ENCODE measurements around the gene GPR84.

The GPR84 gene

GRCh38 chr12:54364413-54364812 is at the start of gene GPR84:
Gene GPR84 (minus strand): TSS chr12:54364486. CDS start chr12:54363851, 635 bp downstream.
- no peak for DNase-seq

GRCh38 chr12:54413284-54414190 is 49.3 kb upstream of the GPR84 start:
- peak; percentile 48 for DNase-seq

GRCh38 chr12:54412786-54413185 is 48.5 kb upstream of the GPR84 start:
- peak; percentile 40 for DNase-seq

DNA sequence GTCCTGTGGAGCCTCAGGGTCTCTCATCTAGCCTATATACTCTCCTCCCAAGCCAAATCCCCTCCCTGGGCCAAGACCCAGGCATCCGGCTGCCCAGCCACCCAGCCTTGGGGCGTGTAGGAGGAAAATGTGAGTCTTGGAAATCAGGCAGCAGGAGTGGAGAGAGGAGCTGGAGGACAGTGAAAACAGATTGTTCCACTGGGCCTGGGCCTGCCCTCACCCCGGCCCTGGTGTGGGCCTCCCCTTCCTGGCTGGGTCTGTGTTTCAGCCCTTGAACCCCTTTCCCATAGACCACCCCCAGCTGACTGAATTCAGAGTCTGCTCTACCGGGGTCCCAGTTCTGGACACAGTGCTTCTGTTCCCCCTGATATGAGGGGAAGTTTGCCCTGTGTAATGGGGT is 48.1 kb upstream of the GPR84 start:
- peak; percentile 45 for DNase-seq

- peak; percentile 90 for DNase-seq
Observed at GRCh38 chr12:54411391-54412241, 47.3 kb upstream of the GPR84 start.

DNA sequence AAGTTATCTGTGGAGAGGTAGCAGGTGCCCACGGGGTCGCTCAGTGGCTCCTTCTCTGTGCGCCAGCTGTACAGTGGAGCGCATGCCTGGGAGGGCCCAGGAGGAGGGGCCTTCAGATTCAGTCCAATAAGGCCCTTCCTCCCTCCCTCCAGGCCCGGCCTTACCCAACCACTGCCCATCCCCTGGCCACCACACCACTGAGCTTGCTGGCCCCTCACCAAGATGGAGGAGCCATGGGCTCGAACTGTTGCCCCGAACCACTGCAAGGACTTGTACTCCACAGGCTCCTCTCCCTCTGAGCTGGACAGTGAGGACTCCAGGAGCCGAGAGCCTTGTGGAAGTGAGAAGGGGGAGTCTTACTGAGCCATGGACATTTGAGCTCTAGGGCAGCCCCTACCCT is 45.0 kb upstream of the GPR84 start:
- DNase-seq, result peak; percentile 51

DNA sequence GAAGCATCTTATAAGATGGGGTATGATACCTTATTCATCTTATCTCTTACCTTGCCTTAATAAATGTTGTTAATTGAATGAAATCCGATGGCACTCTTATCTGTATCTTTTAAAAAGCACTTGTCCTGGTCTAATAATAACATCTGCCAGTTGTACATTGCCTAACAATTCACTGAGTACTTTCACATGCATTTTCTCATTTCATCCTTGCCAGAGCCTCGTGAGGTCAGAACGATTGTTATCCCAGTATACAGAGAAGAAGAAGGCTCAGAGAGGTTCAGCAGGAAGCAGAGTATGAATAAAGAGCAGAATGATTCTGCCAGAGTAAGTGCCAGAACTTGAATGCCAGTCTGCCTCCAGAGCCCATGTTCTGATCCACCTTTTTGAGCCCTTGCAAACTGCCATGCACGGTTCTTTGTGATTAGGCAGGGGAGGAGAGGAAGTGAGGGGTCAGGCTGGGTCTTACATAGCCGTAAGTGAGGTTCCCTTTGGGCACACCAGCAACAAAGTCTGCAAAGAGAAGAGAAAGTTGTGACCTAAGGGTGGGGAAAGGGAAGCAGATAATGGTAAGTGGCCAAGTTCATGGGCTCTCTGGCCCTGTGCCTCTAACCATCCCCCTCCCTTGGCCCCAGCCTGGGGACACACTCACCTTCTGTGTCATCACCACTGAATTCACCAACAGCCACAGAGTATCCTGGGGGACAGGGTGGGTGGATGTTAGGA is 43.1 kb upstream of the GPR84 start:
- DNase-seq, result no peak

- no peak for DNase-seq
Observed at GRCh38 chr12:54405573-54405972, 41.3 kb upstream of the GPR84 start.

- no peak for DNase-seq
Observed at GRCh38 chr12:54405106-54405505, 40.8 kb upstream of the GPR84 start.

DNA sequence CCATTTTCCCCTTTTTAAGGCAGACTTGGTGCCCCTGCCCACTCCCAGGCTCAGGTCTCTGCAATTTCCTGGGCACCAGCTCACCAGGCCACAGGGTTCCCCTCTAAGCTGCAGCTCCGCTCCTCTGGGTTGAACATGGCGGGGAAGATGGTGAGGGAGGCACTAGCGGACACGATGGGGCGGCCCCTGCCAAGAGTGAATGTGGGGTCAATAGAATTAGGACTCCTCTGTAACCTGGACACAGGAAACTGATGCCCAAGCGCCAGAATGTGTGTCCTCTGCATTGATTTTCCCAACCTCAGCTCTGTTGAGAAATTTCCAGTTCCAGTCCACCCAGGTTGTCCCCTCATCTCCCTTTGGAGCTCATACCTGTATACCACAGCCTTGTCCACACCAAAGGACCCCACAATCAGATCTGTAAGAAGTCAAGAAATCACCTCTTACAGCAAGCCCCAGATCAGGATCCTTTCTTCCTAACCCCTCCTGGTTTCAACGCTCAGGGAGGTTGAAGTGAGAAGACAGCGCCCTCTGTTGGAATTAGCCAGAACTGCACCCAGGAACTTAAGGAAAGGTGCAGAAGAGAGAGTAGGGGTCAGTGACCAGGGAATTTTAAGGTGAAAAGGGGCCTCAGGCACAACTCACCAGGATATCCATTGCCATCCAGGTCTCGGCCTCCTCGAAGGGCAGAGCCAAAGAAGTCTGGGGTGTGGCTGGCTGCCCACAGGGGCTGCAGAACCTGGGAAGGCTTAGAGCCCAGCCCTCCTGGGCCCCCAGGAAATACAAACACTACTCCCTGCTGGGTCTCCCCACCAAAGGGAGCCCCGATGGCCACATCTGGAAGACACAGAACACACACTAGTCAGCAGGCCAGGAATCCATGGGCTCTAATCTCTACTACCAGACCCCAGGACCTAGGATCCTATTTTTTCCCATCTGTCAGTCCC is 40.0 kb upstream of the GPR84 start:
- DNase-seq, result peak; percentile 90

DNA sequence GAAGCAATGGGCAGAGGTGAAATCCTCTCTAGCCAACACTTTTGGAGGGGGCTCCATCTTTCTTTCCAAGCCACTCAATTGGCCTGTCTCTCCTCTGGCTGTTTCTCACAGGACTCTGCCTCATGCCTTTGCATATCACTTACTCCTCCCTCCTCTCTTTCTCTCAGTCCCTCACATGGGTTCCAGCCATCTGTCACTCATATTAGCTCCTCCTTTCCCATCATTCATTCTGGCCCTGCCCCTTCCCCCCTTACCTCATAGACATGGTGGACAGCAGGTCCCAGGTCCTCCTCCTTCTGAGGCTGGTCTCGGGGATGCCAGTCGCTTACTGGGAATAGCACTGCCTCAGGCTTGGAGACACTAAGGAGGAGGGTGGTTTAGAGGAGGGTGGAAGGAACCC is 36.8 kb upstream of the GPR84 start:
- no peak for DNase-seq

- DNase-seq, result peak; percentile 97
Observed at GRCh38 chr12:54398995-54399793, 34.9 kb upstream of the GPR84 start.

DNA sequence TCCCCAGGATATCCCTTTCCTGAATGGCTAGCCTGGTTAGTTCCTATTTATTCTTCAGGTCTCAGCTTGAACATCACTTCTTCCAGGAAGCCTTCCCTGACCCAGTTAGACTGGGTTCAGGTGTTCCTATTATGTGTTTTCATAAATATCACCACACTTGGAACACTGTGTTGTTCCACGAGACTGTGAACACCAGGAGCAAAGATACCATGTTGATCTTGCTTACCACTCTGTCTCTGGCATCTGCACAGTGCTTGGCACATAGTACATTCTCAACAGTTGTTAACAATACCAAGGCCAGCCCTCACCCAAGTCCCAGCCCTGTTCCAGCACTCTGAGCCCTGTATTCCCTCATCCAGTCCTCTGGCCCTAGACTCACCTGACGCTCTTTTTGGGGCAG is 33.9 kb upstream of the GPR84 start:
- no peak for DNase-seq

GRCh38 chr12:54397157-54397556 is 32.9 kb upstream of the GPR84 start:
- DNase-seq, result no peak

DNA sequence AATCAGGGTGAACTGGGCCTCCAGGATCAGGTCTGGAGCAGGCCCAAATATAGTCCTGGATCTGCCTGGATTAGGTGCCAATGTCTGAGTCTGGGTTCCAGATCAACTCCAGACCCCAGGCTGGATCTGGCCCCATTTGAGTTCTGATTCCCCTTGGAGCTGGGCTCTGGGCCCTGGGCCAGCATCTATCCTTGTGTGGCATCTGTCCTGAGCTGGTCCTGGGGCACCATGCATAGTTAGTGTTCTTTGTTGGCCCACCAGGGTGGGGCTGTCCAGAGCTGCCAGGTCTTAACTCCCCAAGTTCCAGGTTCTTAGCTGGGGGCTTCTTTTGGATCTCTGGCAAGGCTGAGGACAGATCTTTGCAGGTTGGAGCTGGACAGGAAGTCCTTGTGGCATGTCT is 31.3 kb upstream of the GPR84 start:
- no peak for DNase-seq

DNA sequence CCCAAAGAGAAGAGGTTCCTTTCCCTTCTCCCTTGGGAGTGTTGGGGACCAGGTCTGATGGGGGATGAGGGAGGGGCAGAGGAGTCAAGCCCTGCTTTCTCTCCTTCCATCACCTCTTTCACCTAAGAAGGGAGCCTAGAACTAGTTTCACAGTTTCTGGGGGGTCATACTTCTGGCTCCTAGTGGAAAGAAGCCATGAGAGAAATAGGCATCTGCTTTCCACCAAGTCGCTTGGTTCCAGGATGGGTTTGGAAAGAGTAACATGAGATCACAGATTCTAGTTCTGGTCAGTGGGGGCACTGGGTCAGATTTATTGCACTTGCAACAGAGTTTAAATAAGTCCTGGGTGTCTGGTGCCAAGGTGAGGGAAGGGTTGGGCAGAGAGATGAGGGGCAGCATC is 30.7 kb upstream of the GPR84 start:
- DNase-seq, result no peak

GRCh38 chr12:54394281-54394719 is 30.0 kb upstream of the GPR84 start:
- DNase-seq, result peak; percentile 83

DNA sequence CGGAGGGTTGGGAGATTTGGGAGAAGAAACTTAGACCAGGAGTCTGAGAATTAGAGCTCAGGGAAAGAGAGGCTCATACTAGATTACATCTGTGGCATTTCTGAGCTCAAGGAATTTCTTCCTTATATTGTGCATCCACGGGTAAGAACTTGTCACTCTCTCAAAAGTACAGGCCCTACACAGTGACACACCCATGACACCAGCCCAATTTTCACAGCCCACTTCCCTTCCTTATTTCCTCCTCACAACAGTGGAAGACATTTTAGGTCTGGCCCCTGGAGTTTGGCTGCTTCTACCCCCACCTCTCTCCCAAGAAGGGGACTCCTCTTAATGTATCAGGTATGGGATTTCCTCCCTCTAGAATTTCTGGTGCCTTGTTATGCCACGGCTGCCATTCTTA is 29.5 kb upstream of the GPR84 start:
- no peak for DNase-seq

DNA sequence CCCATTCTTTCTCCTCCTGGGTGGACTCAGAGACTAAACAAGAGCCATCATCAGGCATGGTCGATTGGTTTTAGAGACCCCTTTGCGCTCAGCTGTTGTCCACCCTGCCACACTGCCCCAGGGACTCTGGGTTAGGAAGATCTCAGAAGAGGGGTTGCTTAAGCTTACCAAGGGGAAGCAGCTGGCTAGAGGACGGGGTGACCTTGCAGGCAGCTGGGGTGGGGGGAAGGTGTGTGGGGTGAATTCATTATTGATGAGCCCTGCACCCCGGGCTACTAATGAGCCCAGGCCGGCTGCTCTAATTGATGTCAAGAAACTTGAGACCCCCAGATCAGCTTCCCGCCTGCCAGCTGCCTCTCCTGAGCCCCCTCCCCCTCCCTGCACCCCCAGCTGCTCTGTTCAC is 28.9 kb upstream of the GPR84 start:
- no peak for DNase-seq

DNA sequence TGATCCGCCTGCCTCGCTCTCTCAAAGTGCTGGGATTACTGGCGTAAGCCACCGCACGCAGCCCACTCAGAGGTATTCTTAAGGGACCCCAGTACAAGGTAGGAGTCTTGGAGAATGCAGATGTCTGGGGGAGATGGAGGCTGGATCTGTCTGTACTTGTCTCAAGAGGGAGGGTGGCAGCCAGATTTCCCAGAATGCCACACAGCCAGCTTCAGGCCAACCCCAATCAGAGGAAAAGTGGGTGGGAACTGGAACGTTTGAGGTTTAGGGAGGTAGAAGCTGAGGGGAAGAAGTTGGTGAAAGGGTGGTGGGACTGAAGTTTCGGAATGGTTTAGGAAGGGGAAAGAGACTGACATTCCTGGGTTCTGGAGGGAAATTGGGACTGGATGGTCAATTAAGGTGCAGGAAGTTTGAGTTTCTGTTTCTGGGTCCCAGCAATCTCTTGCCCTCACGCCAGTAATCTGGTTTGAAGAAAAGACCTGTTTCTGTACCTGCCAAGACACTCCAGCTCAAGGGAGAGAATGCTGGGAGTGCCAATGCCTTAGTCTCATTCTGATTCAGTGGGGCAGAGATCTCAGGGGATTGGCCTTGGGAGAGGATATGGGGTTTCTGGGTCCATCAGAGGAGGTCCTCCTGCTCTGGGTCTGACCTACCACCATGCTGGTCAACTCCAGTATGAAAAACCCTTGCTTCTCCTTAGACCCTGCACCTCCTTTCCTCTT is 28.4 kb upstream of the GPR84 start:
- DNase-seq, result no peak

All from islet precursor cell (in vitro differentiated cells).